HepG2 (cell line): ENCODE measurements around the gene RTEL1. TPM values are rescaled to one million over a fixed set of nuclear protein-coding genes. Genes with fewer than 3 reads are reported as not detected.
A peak's percentile ranks its signal among the peaks of the same experiment; 100 is the strongest.

ENCODE experiments used
- ARID4A ChIP-seq: sonication (generic); formaldehyde crosslinking; IDR thresholded peaks from 2 replicates; pipeline ENCODE4 v1.5.0; 2020; ENCODE audit warnings: mild to moderate bottlenecking, missing genetic modification reagents, borderline replicate concordance
- GABPB1 ChIP-seq: IDR thresholded peaks from 2 replicates; pipeline ENCODE4 v1.6.1; 2016; ENCODE audit warnings: mild to moderate bottlenecking, missing genetic modification reagents, moderate library complexity, missing compliant biosample characterization
- HINFP ChIP-seq: sonication (generic); formaldehyde crosslinking; IDR thresholded peaks from 2 replicates; pipeline ENCODE4 v1.4.0; 2020; ENCODE audit warnings: low read depth, mild to moderate bottlenecking, missing genetic modification reagents
- HNRNPL ChIP-seq: fragments of 200-400 bp; formaldehyde crosslinking; IDR thresholded peaks from 2 replicates; pipeline ENCODE4 v1.6.1; 2017; ENCODE audit warnings: mild to moderate bottlenecking, low read depth, low read length
- KLF16 ChIP-seq, 2 experiments: sonication (generic) in 1 of 2; formaldehyde crosslinking in 1 of 2; IDR thresholded peaks; 2 replicates each; pipeline versions ENCODE4 v1.6.1 to v1.8.0; 2016 to 2023; ENCODE audit warnings: missing genetic modification reagents in 2 of 2, missing compliant biosample characterization in 1 of 2
- NFYC ChIP-seq: IDR thresholded peaks from 2 replicates; pipeline ENCODE4 v1.6.1; 2016; ENCODE audit warnings: missing genetic modification reagents, missing compliant biosample characterization
- PAXIP1 ChIP-seq: sonication (generic); formaldehyde crosslinking; conservative IDR thresholded peaks from 2 replicates; pipeline ENCODE4 v1.4.0; 2020; ENCODE audit warnings: mild to moderate bottlenecking, missing genetic modification reagents, moderate library complexity
- POGZ ChIP-seq: sonication (generic); formaldehyde crosslinking; IDR thresholded peaks from 2 replicates; pipeline ENCODE4 v1.4.0; 2020; ENCODE audit warnings: mild to moderate bottlenecking, missing genetic modification reagents
- RNF2 ChIP-seq: fragments of 450-650 bp; conservative IDR thresholded peaks from 2 replicates; pipeline ENCODE4 v1.6.1; 2016; ENCODE audit warnings: low read depth
- RXRA ChIP-seq: sonication (generic); formaldehyde crosslinking; IDR thresholded peaks from 2 replicates; pipeline ENCODE4 v1.5.1; 2020; ENCODE audit warnings: missing genetic modification reagents
- ZNF136 ChIP-seq: sonication (generic); formaldehyde crosslinking; IDR thresholded peaks from 2 replicates; pipeline ENCODE4 v1.8.1; 2022; ENCODE audit warnings: low read depth, mild to moderate bottlenecking, moderate library complexity, missing genetic modification reagents
- ZNF20 ChIP-seq: sonication (generic); formaldehyde crosslinking; IDR thresholded peaks from 2 replicates; pipeline ENCODE4 v1.4.0; 2020; ENCODE audit warnings: mild to moderate bottlenecking, moderate library complexity, missing genetic modification reagents
- ZNF235 ChIP-seq: sonication (generic); formaldehyde crosslinking; IDR thresholded peaks from 2 replicates; pipeline ENCODE4 v1.8.1; 2023; ENCODE audit warnings: mild to moderate bottlenecking, missing genetic modification reagents, borderline replicate concordance
- ZNF296 ChIP-seq: sonication (generic); formaldehyde crosslinking; conservative IDR thresholded peaks from 2 replicates; pipeline ENCODE4 v1.5.0; 2020; ENCODE audit warnings: mild to moderate bottlenecking, missing genetic modification reagents
- ZNF496 ChIP-seq: sonication (generic); formaldehyde crosslinking; IDR thresholded peaks from 2 replicates; pipeline ENCODE4 v1.8.1; 2023; ENCODE audit warnings: mild to moderate bottlenecking, moderate library complexity, missing genetic modification reagents; ENCODE audit not compliant: insufficient replicate concordance
- ZNF572 ChIP-seq: sonication (generic); formaldehyde crosslinking; IDR thresholded peaks from 2 replicates; pipeline ENCODE4 v1.5.1; 2020; ENCODE audit warnings: mild to moderate bottlenecking, missing genetic modification reagents
- ZNF772 ChIP-seq: sonication (generic); formaldehyde crosslinking; IDR thresholded peaks from 2 replicates; pipeline ENCODE4 v1.5.0; 2020; ENCODE audit warnings: mild to moderate bottlenecking, missing genetic modification reagents
- ZSCAN25 ChIP-seq: sonication (generic); formaldehyde crosslinking; IDR thresholded peaks from 2 replicates; pipeline ENCODE4 v1.8.0; 2022; ENCODE audit warnings: mild to moderate bottlenecking, missing genetic modification reagents
- polyA plus RNA-seq, 8 experiments: library from polyadenylated mRNA; depleted of rRNA in 3 of 8; stranded (reverse) in 7 of 8; unstranded in 1 of 8; fragments of >200 nt; fragmentation: Illumina TruSeq in 4 of 8; extraction: Trizol in 4 of 8; gene quantifications; 2 replicates each; pipeline versions ENCODE4 v1.2.1 to v1.2.3, GENCODE V29; 2011 to 2016; ENCODE audit warnings: low read depth in 4 of 8, missing spikeins in 1 of 8, mixed read lengths in 1 of 8; ENCODE audit not compliant: insufficient read depth in 1 of 8
- total RNA-seq, 5 experiments: library from RNA; depleted of rRNA; stranded (reverse); fragments of >200 nt; fragmentation: Illumina TruSeq; extraction: Trizol; gene quantifications; 2 replicates each; pipeline ENCODE4 v1.2.3, GENCODE V29; 2016; ENCODE audit warnings: low read depth in 1 of 5

The RTEL1 gene
- total and polyA plus RNA-seq, 2 of the 13 experiments (the other 11 are each of a cell fraction or from before 2014, with no cell fraction given): 21.8 to 36.4 TPM

- TF ChIP-seq GABPB1 (peak; percentile 19; the same call in 1 of the 2 replicates), ZNF296 (CRISPR knock-in tag) (peak; percentile 93), ZSCAN25 (CRISPR knock-in tag) (peak; percentile 90), POGZ (CRISPR knock-in tag) (0 out of 2 replicates have a peak, but pooled peaks have one; percentile 54), ZNF772 (CRISPR knock-in tag) (peak; percentile 60; the same call in 1 of the 2 replicates), NFYC (CRISPR knock-in tag) (no peak), ZNF572 (CRISPR knock-in tag) (peak; percentile 55; the same call in 1 of the 2 replicates), ZNF496 (CRISPR knock-in tag) (no peak), ARID4A (peak; percentile 73; the same call in 1 of the 2 replicates), ZNF235 (CRISPR knock-in tag) (no peak), RNF2 (no peak), HNRNPL (peak; percentile 93), PAXIP1 (CRISPR knock-in tag) (peak; percentile 73; the same call in 1 of the 2 replicates), ZNF136 (CRISPR knock-in tag) (peak; percentile 56; the same call in 1 of the 2 replicates), HINFP (CRISPR knock-in tag) (no peak), ZNF20 (CRISPR knock-in tag) (no peak), KLF16 (CRISPR knock-in tag; IDR thresholded peaks at IDR 0.05) (no peak), RXRA (CRISPR knock-in tag) (peak; percentile 68)
These were observed 76.2 kb downstream of the RTEL1 start (continued) for GRCh38 chr20:63734111-63734945.
